HuH-7 (cell line): ENCODE measurements around the gene ABI2.

Experiments
- DNase-seq: peaks from one replicate; pipeline ENCODE4 v3.0.0; 2011; ENCODE audit warnings: low spot score

The ABI2 gene

DNA sequence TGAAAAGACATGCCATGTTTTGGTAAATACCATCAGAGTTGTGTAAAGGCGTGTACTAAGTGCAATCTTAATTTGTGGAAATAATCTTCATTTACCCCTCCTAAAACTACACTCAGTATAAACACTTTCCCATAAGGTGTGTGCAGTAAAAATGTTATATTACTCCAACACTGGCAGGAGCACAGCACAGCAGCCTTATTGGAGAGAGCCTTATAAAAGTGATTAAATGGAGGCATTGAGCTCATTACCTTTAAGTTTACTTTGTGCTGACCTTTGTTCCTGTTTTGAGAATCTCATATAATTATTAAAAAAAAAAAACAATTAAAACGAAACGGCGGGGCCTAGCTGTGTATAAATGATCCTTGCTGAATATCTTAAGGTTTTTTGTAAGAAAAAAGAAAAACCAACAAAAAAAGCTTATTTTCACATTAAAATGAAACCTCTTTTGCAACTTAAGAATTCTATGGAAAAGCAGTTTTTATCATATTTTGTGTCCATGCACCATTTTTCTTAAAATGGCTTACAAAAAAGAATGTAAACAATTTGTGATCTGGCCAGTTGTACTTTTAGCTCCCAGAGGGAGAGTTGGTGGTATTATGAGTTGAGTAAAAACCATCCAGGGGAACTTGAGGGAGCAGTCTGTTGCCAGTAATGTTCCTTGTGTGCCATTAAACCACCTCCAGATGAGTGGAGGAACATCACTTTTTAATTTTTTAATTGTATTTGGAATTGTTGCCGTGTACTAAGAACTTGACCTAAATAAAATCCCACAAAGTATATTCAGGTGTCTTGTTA is 103.4 kb downstream of the ABI2 start:
- no peak for DNase-seq

GRCh38 chr2:203432811-203433210 is 104.6 kb downstream of the ABI2 start:
- no peak for DNase-seq

- DNase-seq: no peak
Observed at GRCh38 chr2:203436496-203436895, 108.3 kb downstream of the ABI2 start.

DNA sequence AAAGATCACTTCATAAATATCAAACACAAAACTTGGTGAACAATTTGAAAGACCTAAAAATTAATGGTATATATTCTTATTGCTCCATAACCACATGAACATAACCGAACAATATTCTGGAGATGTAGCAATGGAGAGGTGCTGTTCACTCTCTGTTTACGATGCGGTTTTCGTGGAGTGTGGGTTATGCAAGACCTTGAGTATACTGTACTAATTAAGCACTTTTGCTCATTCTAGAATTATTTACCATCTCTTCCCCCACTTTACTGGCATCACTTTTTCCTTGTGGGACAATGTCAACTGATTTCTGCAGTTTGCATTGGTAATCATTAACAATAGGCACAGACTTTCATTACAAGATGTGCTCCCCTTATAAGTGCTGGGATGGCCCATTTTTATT is 109.3 kb downstream of the ABI2 start:
- DNase-seq: no peak

GRCh38 chr2:203438528-203438927 is 110.3 kb downstream of the ABI2 start:
- no peak for DNase-seq

DNA sequence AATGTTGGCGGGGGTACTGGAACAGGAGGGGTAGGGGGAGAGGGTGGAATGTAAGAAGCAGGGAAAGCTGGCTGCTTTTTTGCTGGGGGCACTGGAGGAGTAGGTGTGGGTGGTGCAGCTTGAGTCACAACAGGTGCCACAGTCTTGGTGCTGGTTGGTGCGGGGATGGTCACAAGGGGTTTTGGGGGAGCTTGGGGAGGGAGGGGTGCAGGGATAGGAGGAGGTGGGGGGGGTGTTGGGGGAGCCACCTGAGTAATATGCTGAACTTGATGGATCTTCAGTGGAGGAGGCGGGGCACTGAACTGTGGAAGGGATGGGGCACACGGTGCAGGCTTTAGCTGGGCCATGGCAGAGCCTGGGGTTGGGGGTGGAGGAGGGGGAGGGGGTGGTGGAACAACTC is 112.5 kb downstream of the ABI2 start:
- DNase-seq: no peak

GRCh38 chr2:203441463-203441862 is 113.3 kb downstream of the ABI2 start:
- DNase-seq: no peak

- no peak for DNase-seq
Observed at GRCh38 chr2:203442463-203442862, 114.3 kb downstream of the ABI2 start.

- no peak for DNase-seq
Observed at GRCh38 chr2:203444738-203445137, 116.5 kb downstream of the ABI2 start.

DNA sequence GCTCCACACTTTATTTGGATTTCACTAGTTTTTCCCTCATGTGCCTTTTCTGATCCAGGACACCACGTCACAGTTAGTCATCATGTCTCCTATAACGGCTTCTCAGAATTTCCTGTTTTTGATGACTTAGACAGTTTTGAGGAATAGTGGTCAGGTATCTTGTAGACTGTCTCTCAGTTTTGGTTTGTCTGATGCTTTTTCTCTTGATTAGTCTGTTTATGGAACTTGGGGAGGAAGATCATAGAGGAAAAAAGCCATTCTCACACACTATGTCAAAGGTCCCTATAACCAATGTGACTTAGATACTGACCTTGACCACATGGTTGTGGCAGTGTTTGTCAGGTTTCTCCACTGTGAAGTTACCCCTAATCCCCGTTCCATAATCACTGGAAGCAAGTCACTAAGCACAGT is 117.9 kb downstream of the ABI2 start:
- DNase-seq: no peak

DNA sequence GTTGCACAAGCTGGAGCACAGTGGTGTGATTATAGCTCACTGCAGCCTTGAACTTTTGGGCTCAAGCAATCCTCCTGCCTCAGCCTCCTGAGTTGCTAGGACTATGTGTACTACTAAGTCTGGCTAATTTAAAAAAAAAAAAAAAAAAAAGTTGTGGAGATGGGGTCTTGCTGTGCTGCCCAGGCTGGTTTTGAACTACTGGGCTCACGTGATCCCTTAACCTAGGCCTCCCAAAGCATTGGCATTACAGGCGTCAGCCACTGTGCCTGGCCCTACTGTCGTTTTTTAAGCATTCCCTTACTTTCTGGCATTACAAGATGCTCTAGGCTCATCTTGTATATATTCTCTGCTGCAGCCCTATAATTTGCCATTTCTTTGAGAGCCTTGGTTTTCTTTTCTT is 118.6 kb downstream of the ABI2 start:
- no peak for DNase-seq

DNA sequence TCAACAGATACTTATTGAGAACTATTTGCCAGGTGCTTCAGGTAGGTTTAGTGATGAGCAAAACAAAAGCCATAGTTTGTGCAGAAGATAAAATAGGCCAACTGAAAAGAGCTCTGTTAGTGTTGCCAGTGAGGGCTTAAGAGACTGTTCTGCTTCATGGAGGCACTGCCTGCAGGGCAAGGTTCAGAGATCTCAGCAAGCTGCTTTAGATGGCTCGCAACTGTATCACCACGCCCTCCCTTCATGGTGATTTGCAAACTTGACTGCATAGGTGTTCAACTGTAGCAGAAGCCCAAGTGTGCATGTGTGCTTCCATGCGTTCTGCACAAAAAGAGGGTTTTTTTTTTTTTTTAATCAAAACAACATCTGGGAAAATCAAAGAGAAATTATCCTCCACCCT is 122.4 kb downstream of the ABI2 start:
- no peak for DNase-seq

DNA sequence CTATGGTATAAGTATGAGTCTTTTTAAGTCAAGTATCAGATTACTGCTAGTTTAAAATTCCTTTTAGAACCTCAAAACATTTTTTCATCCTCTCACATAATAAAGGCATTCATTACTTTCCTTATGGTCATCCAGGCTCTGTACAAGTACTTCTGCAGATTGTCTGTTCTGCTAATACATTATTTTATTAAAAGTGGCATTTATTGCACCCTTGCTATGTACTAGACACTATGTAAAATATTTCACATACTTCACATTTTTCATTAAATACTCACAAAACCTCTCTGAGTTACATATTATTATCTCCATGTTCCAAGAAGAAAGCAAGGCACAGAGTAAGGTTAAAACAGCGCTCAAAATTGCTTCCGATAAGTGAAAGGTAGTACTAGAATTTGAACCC is 122.8 kb downstream of the ABI2 start:
- DNase-seq: no peak

DNA sequence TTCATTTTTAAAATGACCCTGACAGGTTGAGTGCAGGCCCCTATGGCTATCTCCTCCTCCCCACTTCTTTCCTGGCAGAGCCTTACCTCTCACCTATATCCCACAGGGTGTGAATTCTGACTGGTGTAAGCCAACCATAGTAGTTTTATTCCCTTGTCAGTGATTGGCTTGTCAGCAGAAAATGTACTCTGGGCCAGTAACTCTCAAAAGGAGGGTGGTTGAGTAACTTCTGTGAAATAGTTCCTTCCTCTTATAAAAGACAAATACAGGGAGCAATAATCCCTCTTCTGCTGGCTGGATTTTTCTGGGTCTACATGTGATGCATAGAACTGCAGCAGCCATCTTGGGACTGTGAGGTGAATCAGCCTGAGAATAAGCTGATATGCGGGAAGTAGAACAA is 123.5 kb downstream of the ABI2 start:
- DNase-seq: no peak

- DNase-seq: no peak
Observed at GRCh38 chr2:203453858-203454451, 125.8 kb downstream of the ABI2 start.

GRCh38 chr2:203455209-203455608 is 127.0 kb downstream of the ABI2 start:
- DNase-seq: no peak

- no peak for DNase-seq
Observed at GRCh38 chr2:203461746-203462145, 133.6 kb downstream of the ABI2 start.

- no peak for DNase-seq
Observed at GRCh38 chr2:203462308-203462707, 134.1 kb downstream of the ABI2 start.

GRCh38 chr2:203463266-203463678 is 135.1 kb downstream of the ABI2 start:
- DNase-seq: no peak

- no peak for DNase-seq
Observed at GRCh38 chr2:203469546-203469945, 141.4 kb downstream of the ABI2 start.

- no peak for DNase-seq
Observed at GRCh38 chr2:203470371-203470770, 142.2 kb downstream of the ABI2 start.

DNA sequence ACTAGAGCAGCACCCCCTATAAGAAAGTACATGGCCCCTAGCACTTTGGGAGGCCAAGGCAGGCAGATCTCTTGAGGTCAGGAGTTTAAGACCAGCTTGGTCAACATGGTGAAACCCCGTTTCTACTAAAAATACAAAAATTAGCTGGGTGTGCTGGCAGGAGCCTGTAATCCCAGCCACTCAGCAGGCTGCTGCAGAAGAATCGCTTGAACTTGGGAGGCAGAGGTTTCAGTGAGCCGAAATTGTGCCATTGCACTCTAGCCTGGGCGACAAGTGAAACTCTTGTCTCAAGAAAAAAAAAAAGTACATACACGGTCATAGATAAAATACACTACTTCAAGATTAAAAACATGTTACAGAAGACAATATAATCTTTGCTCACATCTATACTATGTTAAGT is 143.1 kb downstream of the ABI2 start:
- no peak for DNase-seq

DNA sequence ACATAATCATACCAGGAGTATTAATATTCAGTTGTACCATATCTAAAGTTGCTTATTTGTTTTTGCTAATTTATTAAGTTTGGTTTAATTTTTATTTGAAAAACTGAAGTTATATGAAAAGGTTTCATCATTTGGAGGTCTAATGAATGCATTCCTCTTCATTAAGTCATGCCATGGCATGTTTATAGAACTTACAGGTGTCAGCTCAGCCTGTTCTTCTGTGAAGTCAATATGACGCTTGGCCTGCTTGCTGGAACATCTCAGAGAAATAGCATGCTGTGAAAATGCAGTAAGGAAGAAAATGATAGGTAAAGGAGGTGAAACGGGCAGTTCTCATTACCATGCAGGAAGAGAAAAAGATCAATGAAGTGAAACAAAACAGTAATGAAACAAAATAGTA is 148.7 kb downstream of the ABI2 start:
- no peak for DNase-seq

DNA sequence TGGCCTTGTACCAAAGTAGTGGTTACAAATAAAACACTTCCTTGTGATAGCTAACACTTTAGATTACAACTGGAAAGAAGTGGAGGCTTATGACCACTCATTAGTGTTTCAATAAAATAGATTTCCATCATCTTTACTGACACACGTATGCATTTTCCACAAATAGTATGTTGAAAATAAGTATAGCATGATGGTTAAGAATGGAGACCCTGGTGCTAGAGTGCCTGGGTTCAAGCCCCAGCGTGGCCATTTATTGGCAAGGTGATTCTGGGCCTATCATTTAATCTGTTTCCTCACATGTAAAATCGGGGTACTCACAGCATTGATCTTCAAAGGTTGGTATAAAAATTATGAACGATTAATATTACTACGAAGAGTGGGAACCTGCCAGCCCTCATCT is 152.4 kb downstream of the ABI2 start:
- DNase-seq: no peak
